H1 (cell line): Measurements from ENCODE around the gene PLSCR1. TPM values are rescaled to one million over a fixed set of nuclear protein-coding genes. Genes with fewer than 3 reads are reported as not detected.
A peak's percentile ranks its signal among the peaks of the same experiment; 100 is the strongest.

Experiments
- CTCF ChIA-PET: fragments of 300-600 bp; sonication (Branson Sonifier 250); formaldehyde crosslinking; loops from one replicate; lab custom pipeline; 2021; ENCODE audit not compliant: partially characterized antibody; lab: Charles Lee
- POLR2A ChIA-PET: fragments of 300-600 bp; sonication (Branson Sonifier 250); formaldehyde crosslinking; loops from one replicate; lab custom pipeline; 2021; ENCODE audit warnings: inconsistent platforms; ENCODE audit not compliant: partially characterized antibody; lab: Charles Lee
- DNase-seq, 2 experiments: peaks; one replicate each; pipeline versions ENCODE4 v3.0.0 to v3.0.0-alpha.2; 2010 to 2022; ENCODE audit warnings: low spot score in 2 of 2, low read depth in 1 of 2, mixed read lengths in 1 of 2
- FAIRE-seq: peaks from 2 replicates; lab custom pipeline; 2011; peaks lifted over from hg19 to GRCh38; lab: Jason Lieb, UNC
- H2AFZ ChIP-seq: 2 replicates; pipeline ENCODE4 v1.8.1; 2012; ENCODE audit warnings: low read length, inconsistent platforms
- H2AK5ac ChIP-seq: 2 replicates; pipeline ENCODE4 v1.6.1; 2013; ENCODE audit warnings: low read depth, low read length
- H2BK120ac ChIP-seq: replicated peaks from 2 replicates; pipeline ENCODE3; 2013; ENCODE audit warnings: low read depth, low read length, inconsistent platforms
- H2BK12ac ChIP-seq: 2 replicates; pipeline ENCODE4 v1.6.1; 2013; ENCODE audit warnings: low read depth, low read length
- H2BK15ac ChIP-seq: 2 replicates; pipeline ENCODE4 v1.6.1; 2013; ENCODE audit warnings: low read length
- H2BK20ac ChIP-seq: 2 replicates; pipeline ENCODE4 v1.6.1; 2013; ENCODE audit warnings: low read length
- H2BK5ac ChIP-seq: 2 replicates; pipeline ENCODE4 v1.6.1; 2013; ENCODE audit warnings: low read depth, low read length
- H3K14ac ChIP-seq: 2 replicates; pipeline ENCODE4 v1.6.1; 2013; ENCODE audit warnings: inconsistent platforms; ENCODE audit not compliant: insufficient read length
- H3K18ac ChIP-seq: 2 replicates; pipeline ENCODE4 v1.6.1; 2013; ENCODE audit warnings: low read length; ENCODE audit errors: extremely low read depth
- H3K23ac ChIP-seq: 2 replicates; pipeline ENCODE4 v1.6.1; 2013; ENCODE audit warnings: inconsistent platforms; ENCODE audit not compliant: insufficient read length
- H3K23me2 ChIP-seq: 2 replicates; pipeline ENCODE4 v1.6.1; 2013; ENCODE audit warnings: low read depth, low read length
- H3K27ac ChIP-seq: 2 replicates; pipeline ENCODE4 v1.6.1; 2011; ENCODE audit warnings: low read depth, low read length, inconsistent platforms
- H3K27me3 ChIP-seq, 4 experiments: replicated peaks in 1 of 4; 1 replicate in 1 of 4; 2 replicates in 3 of 4; pipeline versions ENCODE4 v1.6.1 to v1.8.1; 2011 to 2013; ENCODE audit warnings: low read length in 3 of 4, mild to moderate bottlenecking in 3 of 4, inconsistent platforms in 2 of 4, mixed read lengths in 2 of 4, moderate library complexity in 1 of 4; ENCODE audit not compliant: control insufficient read depth in 3 of 4, insufficient read depth in 3 of 4; ENCODE audit errors: extremely low read depth in 1 of 4
- H3K36me3 ChIP-seq, 4 experiments: 2 replicates each; pipeline versions ENCODE4 v1.6.1 to v1.8.1; 2011 to 2013; ENCODE audit warnings: mild to moderate bottlenecking in 4 of 4, low read length in 3 of 4, moderate library complexity in 2 of 4, control low read depth in 1 of 4, inconsistent platforms in 1 of 4; ENCODE audit not compliant: insufficient read depth in 4 of 4, control insufficient read depth in 2 of 4
- H3K4ac ChIP-seq: replicated peaks from 2 replicates; pipeline ENCODE3; 2013; ENCODE audit warnings: low read length, low read depth, mixed read lengths, inconsistent platforms; ENCODE audit not compliant: insufficient read length
- H3K4me1 ChIP-seq, 4 experiments: replicated peaks in 1 of 4; 1 replicate in 1 of 4; 2 replicates in 3 of 4; pipeline versions ENCODE4 v1.6.1 to v1.8.1; 2011 to 2013; ENCODE audit warnings: low read length in 3 of 4, inconsistent platforms in 2 of 4, mixed read lengths in 1 of 4; ENCODE audit not compliant: insufficient read depth in 4 of 4, control insufficient read depth in 3 of 4
- H3K4me2 ChIP-seq, 2 experiments: 2 replicates each; pipeline versions ENCODE4 v1.6.1 to v1.8.1; 2011 to 2013; ENCODE audit warnings: low read depth in 2 of 2, low read length in 2 of 2, control low read depth in 1 of 2, inconsistent platforms in 1 of 2, mild to moderate bottlenecking in 1 of 2; ENCODE audit not compliant: insufficient read depth in 1 of 2
- H3K4me3 ChIP-seq, 4 experiments: fragments of 200-600, 300-600 bp in 1 of 4; sonication (generic), shearing (Covaris generic), sonication (Bioruptor Twin) in 1 of 4; 2 replicates each; pipeline versions ENCODE4 v1.5.1 to v1.8.1; 2011 to 2016; ENCODE audit warnings: low read length in 4 of 4, low read depth in 3 of 4, control low read depth in 2 of 4, inconsistent platforms in 2 of 4, mild to moderate bottlenecking in 2 of 4, mixed read lengths in 1 of 4, moderate library complexity in 1 of 4; ENCODE audit not compliant: insufficient read depth in 2 of 4; ENCODE audit errors: extremely low read depth in 1 of 4
- H3K56ac ChIP-seq: replicated peaks from 2 replicates; pipeline ENCODE3; 2013; ENCODE audit warnings: low read depth, mild to moderate bottlenecking, mixed read lengths, low read length, inconsistent platforms; ENCODE audit not compliant: insufficient read length
- H3K79me1 ChIP-seq: 2 replicates; pipeline ENCODE4 v1.6.1; 2013; ENCODE audit warnings: low read depth, low read length, control low read depth
- H3K79me2 ChIP-seq, 2 experiments: 2 replicates each; pipeline versions ENCODE4 v1.6.1 to v1.8.1; 2012 to 2013; ENCODE audit warnings: low read length in 2 of 2, mild to moderate bottlenecking in 2 of 2, inconsistent platforms in 1 of 2; ENCODE audit not compliant: insufficient read depth in 2 of 2, control insufficient read depth in 1 of 2
- H3K9ac ChIP-seq, 4 experiments: replicated peaks in 1 of 4; 1 replicate in 1 of 4; 2 replicates in 3 of 4; pipeline versions ENCODE4 v1.6.1 to v1.8.1; 2011 to 2013; ENCODE audit warnings: low read depth in 3 of 4, low read length in 3 of 4, control low read depth in 2 of 4, mild to moderate bottlenecking in 2 of 4, moderate library complexity in 2 of 4, inconsistent platforms in 1 of 4; ENCODE audit errors: extremely low read depth in 1 of 4
- H3K9me3 ChIP-seq, 2 experiments: 2 replicates each; pipeline versions ENCODE4 v1.6.1 to v1.8.1; 2012 to 2013; ENCODE audit warnings: mild to moderate bottlenecking in 2 of 2, moderate library complexity in 2 of 2, control low read depth in 1 of 2, inconsistent platforms in 1 of 2, low read depth in 1 of 2, low read length in 1 of 2, mixed read lengths in 1 of 2; ENCODE audit not compliant: insufficient read depth in 2 of 2
- H4K20me1 ChIP-seq, 2 experiments: replicated peaks in 1 of 2; 2 replicates each; pipeline versions ENCODE3 to v1.8.1; 2011 to 2013; ENCODE audit warnings: inconsistent platforms in 2 of 2, low read length in 2 of 2, mild to moderate bottlenecking in 1 of 2; ENCODE audit not compliant: insufficient read depth in 2 of 2, control insufficient read depth in 1 of 2
- H4K5ac ChIP-seq: 2 replicates; pipeline ENCODE4 v1.6.1; 2013; ENCODE audit warnings: low read length, low read depth, mixed read lengths, inconsistent platforms; ENCODE audit not compliant: insufficient read length
- H4K8ac ChIP-seq: 2 replicates; pipeline ENCODE4 v1.8.0; 2013; ENCODE audit warnings: mild to moderate bottlenecking, moderate library complexity, low read length, inconsistent platforms; ENCODE audit not compliant: insufficient read depth; ENCODE audit errors: extremely low read depth
- H4K91ac ChIP-seq: replicated peaks from 2 replicates; pipeline ENCODE3; 2013; ENCODE audit warnings: low read length, mixed read lengths, inconsistent platforms; ENCODE audit not compliant: insufficient read length
- CREB1 ChIP-seq: IDR thresholded peaks from 2 replicates; pipeline ENCODE4 v1.6.1; 2012; ENCODE audit warnings: inconsistent platforms
- E2F6 ChIP-seq: IDR thresholded peaks from 2 replicates; pipeline ENCODE4 v1.6.1; 2012; ENCODE audit warnings: inconsistent platforms
- SP4 ChIP-seq: IDR thresholded peaks from 2 replicates; pipeline ENCODE4 v1.6.1; 2012; ENCODE audit warnings: low read length, inconsistent platforms
- TAF7 ChIP-seq: optimal IDR thresholded peaks from 2 replicates; pipeline ENCODE3; 2011; ENCODE audit warnings: low read depth, mild to moderate bottlenecking, inconsistent platforms, low read length, moderate library complexity, borderline replicate concordance
- polyA plus RNA-seq, 7 experiments: library from polyadenylated mRNA; depleted of rRNA in 3 of 7; stranded (reverse) in 5 of 7; unstranded in 2 of 7; fragments of >200 nt in 5 of 7; fragments of 200-250 nt in 2 of 7; gene quantifications; 1 replicate in 5 of 7; 2 replicates in 1 of 7; 4 replicates in 1 of 7; pipeline versions ENCODE4 v1.2.1 to v1.2.3, GENCODE V29; 2011 to 2013; ENCODE audit warnings: missing spikeins in 2 of 7, mixed read lengths in 2 of 7
- total RNA-seq: library from RNA; stranded (reverse); fragmentation: NEBNext Ultra II Directional; extraction: Animal tissue kit (Norgen Biotek cat#: 25700); gene quantifications from 2 replicates; pipeline ENCODE4 v1.2.1, GENCODE V29; 2021

The PLSCR1 gene
- total and polyA plus RNA-seq, 2 of the 8 experiments (the other 6 are each of a cell fraction or from before 2014, with no cell fraction given) = 32.2 to 48.5 TPM

- Histone ChIP-seq H2BK120ac (no peak overlapping the region), H2BK5ac (peak overlapping the region; percentile 29; the same call in 1 of the 2 replicates), H4K20me1 (no peaks in the 10 kb centered on the region), H4K91ac (no peak overlapping the region), H3K56ac (no peak overlapping the region), H2AFZ (peak overlapping the region; percentile 72; the same call in 1 of the 2 replicates), H2BK20ac (no peak overlapping the region), H3K23ac (no peak overlapping the region), H3K27me3 (no peaks in the 10 kb centered on the region), H4K5ac (no peak overlapping the region), H3K36me3 (peaks cover 0 to 15% (median 5%) of the 10 kb centered on the region in 4 experiments; a peak in 3 of 8 replicates), H3K4me2 (no peak overlapping the region), H2AK5ac (no peak overlapping the region), H3K79me2 (no peaks in the 10 kb centered on the region), H3K23me2 (no peaks in the 10 kb centered on the region), H3K18ac (no peak overlapping the region), H3K4me1 (no peaks in the 10 kb centered on the region), H3K27ac (no peak overlapping the region), H3K4me3 (peak overlapping the region in 1 of 4 experiments; percentile 17; a peak in 1 of 8 replicates), H3K9ac (no peak overlapping the region), H2BK15ac (no peak overlapping the region), H2BK12ac (no peak overlapping the region), H4K8ac (no peak overlapping the region), H3K9me3 (peaks cover 13 to 17% of the 10 kb centered on the region in 2 experiments), H3K79me1 (no peaks in the 10 kb centered on the region), H3K14ac (no peak overlapping the region), H3K4ac (no peak overlapping the region)
- TF ChIP-seq E2F6 (no peak), CREB1 (no peak), SP4 (no peak), TAF7 (no peak)
- POLR2A ChIA-PET = no interaction called here
- DNase-seq = no peak
- CTCF ChIA-PET = interaction anchor here (0.6 to 4.9 kb wide), 6 partner anchors 13 to 484 kb away, joined by 3 to 30 read pairs (median 4); no protein-coding TSS in a partner anchor
- FAIRE-seq = no peak
Observed at GRCh38 chr3:146581951-146582467, 37.6 kb upstream of the PLSCR1 start.
